ENCODE results near the gene ECM1.

The ECM1 gene

DNA sequence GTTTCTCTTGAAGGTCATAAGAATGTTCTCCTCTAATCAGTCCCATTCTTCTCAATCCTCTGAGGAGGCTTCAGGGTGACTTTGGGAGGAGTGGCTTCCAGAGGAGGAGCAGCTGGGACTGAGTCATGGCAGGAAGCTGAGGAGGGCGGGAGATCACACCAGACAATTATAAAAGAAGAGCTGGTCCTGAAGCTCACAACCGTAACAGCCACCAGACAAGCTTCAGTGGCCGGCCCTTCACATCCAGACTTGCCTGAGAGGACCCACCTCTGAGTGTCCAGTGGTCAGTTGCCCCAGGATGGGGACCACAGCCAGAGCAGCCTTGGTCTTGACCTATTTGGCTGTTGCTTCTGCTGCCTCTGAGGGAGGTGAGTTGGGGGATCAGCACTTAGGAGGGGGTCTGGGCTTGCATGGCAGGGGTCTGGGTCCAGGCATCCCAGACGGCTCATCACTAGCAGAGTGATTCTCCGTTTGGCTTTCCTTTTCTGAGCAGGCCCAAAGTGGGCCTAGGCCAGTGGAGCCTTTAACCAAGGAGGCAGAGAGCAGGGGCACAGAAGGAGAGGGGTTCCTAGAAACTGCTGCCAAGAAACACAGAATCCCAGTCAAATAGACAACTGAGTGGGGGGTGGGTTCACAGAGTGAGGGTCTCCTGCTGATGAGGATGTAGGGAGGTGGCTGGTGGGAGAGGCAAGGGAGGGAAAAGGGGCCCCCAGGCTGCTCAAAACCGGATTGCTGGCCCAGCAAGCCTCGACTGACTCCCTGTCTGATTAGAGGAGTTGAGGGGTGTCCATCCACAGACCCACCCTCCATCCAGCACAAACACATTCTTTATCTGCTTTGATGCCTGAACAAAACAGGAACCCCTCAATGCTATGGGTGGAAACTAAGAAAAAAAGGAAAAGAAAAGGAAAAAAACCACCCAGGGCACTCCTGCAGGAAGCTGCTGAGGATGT is at the start of gene ECM1:
TSS of gene ECM1 (plus strand) at position 198 of the 953 bp plus-strand sequence. CDS start at position 299, 101 bp downstream.
- DNase-seq, result no peak

DNA sequence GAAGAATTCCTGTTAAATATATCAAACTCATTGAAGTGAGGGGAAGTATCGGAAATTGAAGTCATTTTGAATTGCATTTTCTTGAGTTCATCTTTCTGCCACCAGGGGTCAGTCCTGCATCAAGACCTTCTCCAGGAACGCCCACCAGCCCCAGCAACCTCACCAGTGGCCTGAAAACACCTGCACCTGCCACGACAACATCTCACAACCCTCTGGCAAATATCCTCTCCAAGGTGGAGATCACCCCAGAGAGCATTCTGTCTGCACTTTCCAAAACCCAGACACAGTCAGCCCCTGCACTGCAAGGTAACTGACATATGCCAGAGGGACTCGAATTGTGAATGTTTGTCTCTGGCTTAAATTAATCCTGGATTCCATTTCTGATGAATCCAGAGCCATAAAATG is 43.5 kb upstream of the ECM1 start:
- peak; percentile 54 for DNase-seq

DNA sequence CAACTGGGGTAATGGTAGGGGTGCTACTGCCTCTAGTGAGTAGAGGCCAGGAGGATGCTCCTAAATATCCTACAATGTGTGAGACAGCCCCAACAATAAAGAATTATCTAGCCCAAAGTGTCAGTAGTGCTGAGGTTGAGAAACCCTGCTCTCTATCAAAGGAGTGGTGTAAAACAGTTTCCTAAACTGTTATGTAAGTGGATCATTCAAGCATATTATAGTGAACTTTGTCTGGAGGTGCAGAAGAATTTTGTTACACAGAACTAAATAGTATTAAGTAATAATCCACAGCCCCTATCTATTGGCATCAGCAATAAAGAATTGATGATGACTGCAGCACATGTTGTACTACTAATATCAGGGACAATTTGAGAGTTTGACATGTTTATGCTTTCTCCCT is 40.9 kb upstream of the ECM1 start:
- no peak for DNase-seq

DNA sequence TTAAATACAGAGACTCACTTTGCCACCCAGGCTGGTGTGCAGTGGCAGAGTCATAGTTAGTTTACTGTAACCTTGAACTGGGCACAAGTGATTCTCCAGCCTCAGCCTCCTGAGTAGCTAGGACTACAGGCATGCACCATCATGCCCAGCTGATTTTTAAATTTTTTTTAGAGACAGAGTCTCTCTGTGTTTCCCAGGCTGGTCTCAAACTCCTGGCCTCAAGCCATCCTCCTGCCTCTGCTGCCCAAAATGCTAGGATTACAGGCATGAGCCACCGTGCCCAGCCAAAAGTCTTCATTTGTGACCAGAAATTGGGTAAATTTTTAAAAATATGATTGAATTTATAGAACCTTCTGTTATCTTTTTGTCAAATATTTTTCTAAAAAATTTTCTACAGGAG is 38.6 kb upstream of the ECM1 start:
- DNase-seq, result no peak

DNA sequence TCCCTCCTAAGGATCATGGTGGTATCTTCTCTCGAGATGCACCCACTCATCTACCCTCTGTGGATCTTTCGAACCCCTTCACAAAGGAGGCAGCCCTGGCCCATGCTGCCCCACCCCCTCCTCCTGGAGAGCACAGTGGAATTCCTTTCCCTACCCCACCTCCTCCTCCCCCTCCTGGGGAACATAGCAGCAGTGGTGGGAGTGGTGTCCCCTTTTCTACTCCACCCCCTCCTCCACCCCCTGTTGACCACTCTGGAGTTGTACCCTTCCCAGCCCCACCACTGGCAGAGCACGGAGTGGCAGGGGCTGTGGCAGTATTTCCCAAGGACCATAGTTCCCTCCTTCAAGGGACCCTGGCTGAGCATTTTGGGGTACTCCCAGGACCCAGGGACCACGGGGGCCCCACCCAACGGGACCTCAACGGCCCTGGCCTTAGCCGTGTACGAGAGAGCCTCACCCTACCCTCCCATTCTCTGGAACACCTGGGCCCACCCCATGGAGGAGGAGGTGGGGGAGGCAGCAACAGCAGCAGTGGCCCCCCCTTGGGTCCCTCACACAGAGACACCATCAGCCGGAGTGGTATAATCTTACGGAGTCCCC is 35.2 kb upstream of the ECM1 start:
- no peak for DNase-seq

DNA sequence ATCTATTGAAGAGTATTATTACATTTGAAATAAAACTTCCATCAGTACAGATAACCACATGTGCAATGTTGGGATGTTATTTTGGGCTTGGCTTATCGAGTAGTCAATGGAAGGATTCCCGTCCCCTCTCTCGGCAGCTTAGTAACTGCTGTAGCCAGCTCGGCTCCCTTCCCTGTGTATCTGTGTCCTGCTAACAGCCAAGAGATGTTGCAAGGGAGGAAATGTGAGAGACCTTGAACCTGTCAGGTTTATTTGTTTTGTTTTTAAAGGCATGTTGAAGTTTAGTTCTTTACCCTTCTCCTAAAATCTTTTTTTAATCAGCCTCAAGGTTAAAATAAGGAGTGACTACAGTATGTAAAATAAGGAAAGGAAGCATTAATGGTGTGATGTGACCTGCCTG is 34.2 kb upstream of the ECM1 start:
- no peak for DNase-seq

DNA sequence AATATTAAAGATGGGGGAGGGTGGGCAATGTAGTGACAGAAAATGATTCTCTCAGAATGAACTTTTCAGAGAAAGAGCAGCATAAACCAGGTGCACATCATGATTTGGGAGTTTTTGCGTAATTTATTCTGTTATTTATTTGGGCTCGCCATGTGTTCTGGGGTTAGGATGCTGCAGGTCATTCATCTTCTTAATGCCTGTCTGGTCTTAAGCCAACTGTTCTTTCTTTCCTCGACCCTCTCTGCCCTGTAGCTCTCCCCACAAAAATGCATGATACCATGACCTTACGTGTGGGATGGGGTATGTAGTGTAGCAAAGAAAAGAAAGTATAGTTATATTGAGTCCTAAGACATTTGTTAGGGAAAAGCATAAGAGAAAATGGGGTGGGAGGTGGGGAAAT is 33.0 kb upstream of the ECM1 start:
- DNase-seq, result no peak

DNA sequence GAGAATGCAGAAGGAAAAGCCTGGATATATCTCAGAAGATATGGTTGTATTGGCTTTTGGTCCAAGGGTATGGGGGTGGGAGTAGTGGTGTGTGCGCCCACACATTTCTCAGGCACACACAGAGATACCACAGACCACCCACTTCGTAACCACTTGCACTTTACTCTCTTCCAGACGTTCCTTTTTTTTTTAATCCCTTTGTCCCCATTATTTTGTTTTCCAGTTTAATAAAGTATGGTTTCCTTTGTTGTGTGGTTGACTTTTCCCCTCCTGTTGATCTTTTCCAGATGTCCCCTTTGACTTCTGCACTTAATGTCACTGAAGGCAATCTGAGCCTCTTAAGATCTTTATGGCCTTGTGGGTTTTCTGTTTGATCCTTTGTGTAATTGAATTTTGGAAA is 31.2 kb upstream of the ECM1 start:
- DNase-seq, result no peak

DNA sequence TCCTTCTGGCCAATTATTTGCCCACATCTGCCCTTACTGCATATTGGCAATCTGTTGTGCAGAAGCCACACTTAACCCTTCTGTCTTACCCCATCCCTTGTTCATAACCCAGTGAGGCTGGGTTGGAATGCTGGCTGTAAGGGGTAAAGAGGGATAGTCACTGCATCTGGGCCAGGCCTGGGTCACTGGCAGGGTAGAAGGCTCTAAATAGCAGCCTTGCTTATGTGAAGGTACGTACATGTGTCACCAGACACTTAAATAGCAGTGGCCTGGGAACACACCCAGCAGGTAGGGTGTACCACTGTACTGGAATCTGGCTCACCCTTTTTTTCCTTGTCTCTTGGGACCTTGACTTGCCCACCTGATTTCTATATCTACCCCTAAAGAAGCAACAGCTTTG is 30.6 kb upstream of the ECM1 start:
- no peak for DNase-seq

DNA sequence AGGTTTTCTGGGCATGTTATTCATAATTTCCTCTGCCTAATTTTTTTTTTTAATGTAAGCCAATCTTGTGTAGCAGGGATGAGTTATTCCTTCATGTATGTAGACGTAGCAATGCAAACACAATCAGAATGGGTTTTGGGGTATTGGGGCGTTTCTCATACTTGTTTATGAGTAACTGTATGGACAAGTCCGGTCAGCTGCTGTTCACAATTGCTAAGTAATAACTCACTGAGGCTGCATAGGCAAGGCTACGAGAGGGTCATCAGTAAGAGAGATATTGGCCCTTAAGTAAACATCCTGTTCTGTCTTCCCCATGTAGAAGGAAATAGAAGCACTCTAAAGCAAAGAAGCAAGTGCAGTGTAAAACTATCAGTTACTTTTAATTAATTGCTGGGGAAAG is 30.2 kb upstream of the ECM1 start:
- DNase-seq, result no peak

DNA sequence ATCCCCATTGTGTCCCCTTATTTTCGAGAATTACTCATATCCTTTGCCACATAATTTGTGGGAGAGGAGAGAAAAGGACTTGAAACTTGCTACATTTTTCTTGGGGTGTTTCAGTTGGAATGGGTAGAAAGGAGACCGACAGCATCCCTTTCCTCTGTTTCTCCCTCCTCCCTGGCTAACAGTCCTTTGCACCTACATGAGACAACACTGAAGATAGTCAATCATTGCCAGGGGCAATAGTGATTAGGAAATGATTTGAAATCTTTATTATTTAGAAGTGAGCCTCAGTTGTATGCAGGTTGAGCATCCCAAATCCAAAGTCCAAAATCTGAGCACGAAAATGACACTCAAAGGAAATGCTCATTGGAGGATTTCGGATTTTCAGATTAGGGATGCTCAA is 28.5 kb upstream of the ECM1 start:
- no peak for DNase-seq

DNA sequence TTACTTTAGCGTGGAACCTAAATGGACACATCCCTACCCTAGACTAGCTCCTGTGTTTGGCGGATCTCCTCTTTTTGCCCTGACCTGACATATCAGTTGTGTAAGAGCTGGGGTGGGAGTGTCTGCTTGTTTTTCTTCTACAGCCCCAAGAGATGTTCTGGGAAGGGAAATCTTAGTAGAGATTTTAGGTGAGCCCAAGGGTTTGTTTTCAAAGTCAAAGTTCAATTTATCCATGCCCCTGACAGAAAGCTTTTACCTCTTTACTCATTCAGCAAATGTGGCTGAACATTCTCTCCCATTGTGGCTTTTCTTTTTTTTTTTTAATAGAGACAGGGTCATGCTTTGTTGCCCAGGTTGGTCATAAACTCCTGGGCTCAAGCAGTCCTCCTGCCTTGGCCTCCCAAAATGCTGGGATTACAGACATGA is 28.0 kb upstream of the ECM1 start:
- DNase-seq, result no peak

DNA sequence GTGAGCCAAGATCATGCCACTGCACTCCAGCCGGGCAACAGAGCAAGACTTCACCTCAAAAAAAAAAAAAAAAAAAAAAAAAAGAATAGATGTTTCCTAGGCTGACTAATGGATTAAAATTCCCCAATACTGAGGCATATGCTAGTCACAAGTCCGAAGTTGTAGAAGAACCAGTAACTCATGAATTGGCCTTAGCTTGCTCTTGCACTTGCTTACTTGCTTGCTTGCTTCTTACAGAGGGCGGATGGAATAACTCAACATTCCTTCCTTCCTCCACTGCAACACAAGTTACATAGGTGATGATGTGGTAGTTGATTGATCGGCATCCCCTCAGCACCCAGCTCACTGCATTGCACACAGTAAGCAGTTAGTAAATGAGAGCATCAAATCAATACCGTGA is 23.5 kb upstream of the ECM1 start:
- DNase-seq, result no peak

DNA sequence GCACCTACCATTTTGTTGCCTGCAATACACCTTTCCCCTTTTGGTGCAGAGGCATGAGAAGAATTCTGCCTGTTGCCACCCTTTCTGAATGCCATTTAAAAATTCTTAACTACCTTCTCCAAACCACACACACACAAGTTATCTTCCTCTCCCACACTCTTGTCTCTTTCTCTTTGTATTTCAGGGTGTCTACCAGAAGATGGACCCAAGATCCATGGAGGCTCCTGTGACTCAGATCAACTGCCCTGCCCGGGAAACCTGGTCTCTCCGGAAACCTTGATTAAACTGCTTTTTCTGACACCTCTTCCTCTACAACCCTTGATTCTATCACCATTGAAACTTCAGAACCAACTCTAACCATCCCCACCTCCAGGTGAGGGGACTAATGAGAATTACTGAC is 23.0 kb upstream of the ECM1 start:
- DNase-seq, result no peak

DNA sequence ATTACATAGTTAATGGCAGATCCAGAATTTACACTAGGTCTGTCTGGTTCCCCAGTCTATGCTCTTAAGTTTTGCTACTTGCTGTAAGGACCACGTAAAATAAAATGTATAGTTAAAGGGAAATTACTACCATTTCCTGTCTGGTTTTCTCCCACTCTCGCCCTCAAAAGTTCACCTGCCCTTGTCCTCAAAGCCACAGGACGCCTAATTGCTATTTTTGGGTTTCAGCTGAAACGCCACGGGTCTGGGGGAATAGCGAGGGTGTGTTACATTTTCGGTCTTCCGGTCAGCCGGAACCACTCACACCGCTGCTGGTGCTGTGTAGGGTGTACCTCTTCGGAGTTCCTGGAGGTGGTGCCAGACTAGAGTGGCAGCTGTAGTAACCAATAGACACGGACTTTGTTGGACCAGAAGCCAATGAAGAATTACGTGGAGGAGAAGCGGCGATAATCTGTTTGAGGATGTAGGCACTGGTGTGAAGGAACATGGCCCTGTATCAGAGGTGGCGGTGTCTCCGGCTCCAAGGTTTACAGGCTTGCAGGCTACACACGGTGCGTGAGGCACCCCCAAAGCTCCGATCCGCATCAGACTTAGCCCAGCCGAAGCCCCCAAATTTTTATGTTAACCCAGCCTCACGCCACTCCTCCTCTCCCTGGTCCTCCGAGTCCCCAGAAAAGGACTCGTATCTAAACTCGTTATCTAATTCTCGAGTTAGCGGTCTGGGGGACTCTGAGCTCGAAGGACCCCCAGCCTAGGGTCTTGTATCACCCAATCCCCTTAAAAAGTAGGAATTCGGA is 20.7 kb upstream of the ECM1 start, which contains the start of gene TARS2:
TSS of gene TARS2 (plus strand) at position 454 of the 797 bp plus-strand sequence. CDS start at position 486, 32 bp downstream.
- peak; percentile 99 for DNase-seq

DNA sequence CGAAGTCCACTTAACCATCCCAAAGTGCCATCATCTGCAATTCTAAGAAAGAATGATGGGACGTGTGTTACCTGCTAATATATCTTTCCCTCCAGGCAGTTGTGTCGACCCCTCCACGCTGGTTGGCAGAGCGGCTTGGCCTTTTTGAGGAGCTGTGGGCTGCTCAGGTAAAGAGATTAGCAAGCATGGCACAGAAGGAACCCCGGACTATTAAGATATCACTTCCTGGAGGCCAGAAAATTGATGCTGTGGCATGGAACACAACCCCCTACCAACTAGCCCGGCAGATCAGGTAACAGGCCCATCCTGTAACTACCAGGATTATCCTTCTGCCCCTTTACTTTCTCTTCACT is 20.2 kb upstream of the ECM1 start:
- no peak for DNase-seq

DNA sequence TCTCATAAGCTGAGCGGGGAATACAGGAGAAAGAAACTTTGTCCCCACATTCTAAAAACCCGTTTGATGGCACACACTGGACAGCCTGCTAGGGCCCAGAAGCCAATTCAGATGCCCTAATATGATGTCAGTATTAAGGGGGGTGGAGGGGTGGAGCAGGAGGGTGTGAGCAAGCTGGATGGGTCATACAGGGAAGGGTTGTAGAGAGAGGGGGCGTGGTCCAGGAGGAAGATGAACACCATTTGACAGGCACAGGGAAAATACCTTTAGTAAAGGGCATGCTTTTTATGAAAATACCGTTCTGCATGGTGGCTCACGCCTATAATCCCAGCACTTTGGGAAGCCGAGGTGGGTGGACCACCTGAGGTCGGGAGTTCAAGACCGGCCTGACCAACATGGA is 14.7 kb upstream of the ECM1 start:
- DNase-seq, result no peak

DNA sequence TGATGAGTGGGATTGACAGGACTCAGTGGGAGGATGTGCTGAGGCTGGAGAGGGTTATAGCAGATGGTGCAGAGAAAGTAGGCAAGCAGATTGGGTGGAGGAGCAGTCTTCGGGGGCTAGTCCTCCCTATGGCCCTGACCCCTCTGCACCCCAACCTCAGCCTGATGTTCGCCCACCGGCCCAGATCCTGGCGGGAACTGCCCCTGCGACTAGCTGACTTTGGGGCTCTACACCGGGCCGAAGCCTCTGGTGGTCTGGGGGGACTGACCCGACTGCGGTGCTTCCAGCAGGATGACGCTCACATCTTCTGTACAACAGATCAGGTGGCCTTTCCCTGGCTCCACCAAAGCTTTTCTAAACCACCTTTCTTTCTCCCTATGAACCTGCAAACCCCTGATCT is 9.6 kb upstream of the ECM1 start:
- no peak for DNase-seq

DNA sequence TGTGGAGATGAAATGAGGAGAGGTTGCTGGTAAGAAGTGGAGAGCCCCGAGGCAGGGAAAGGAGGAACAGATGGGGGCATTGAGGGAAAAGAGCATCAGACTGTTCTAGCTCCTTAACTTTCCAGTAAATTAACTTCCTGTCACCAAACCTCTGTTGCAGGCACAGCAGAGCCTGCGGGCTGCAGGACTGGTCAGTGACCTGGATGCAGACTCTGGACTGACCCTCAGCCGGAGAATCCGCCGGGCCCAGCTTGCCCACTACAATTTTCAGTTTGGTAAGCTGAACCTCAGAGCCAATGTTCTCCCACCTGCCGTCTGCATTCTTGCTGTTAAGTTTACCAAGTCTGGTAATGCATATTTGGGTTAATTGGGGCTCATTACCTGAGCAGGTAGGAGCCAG is 2.5 kb upstream of the ECM1 start:
- DNase-seq, result no peak

DNA sequence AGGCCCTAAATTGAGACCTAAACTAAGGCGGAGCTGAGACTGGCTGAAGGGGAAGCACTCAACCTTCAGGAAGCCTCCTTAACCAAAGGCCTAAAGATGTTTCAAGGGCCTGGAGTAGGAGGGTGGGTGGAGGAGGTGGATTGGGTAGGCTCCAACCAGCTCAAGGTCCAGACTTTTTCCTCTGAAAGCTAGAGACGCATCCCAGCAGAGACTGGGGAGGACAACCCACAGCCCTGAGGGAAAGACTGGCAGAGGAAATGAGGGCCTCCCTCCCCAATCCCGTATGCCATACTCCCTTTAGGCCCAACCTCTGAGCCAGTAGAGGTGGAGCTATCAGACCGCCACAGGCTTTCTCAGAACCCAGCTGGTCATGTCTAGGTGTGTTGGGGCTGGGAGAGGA is 1.1 kb downstream of the ECM1 start:
- DNase-seq, result no peak

DNA sequence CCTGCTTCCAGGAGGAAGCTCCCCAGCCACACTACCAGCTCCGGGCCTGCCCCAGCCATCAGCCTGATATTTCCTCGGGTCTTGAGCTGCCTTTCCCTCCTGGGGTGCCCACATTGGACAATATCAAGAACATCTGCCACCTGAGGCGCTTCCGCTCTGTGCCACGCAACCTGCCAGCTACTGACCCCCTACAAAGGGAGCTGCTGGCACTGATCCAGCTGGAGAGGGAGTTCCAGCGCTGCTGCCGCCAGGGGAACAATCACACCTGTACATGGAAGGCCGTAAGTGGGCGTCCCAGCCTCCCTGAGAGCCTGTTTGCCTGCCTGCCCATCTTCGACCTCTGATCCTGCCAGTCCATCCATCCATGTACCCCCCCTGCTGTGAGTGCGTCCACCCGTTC is 3.6 kb downstream of the ECM1 start:
- peak; percentile 79 for DNase-seq

DNA sequence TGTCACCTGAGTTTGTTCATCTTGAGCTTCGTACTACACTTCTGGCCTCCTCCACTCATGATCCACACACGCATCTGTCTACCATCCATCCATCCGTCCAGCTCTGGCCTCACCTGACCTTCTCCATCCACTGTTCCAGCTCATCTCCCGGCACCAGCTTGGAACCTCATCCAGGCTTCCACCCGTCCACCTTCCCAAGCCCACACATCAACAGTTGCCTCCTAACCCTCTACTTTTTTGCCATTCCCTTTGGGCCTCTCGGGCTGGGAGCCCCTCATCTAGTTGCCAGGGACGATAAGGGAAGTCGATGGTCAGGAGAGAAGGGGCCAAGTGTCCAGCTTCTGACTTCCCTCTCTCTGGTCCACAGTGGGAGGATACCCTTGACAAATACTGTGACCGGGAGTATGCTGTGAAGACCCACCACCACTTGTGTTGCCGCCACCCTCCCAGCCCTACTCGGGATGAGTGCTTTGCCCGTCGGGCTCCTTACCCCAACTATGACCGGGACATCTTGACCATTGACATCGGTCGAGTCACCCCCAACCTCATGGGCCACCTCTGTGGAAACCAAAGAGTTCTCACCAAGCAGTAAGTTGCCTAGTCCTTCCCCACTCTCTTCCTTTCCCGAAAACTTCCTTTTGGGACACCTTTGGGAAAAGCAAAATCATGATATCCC is 4.2 kb downstream of the ECM1 start:
- no peak for DNase-seq

DNA sequence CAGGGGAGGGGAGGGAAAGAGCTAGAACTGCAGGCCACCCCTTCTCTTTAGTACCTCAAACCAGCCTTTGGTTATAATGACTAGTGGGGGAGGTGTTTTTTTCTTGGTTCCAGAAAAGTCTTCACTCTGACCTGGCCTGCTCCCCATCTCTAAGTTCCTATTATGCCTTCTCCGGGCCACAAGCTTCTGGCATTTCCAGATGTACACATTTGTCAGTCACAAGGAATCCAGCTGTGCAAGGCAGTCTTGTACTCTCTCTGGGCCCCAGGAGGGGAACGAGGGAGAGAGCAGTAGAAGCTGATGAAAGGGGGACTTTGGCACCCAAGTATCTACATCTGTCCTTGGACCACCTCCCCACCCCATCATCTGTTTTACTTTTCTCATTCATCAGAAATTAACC is 4.9 kb downstream of the ECM1 start:
- no peak for DNase-seq

Data from NCI-H1092 (cell line).